DMS114 treated with DMSO at 0.1 percent for 48 hours (cell line): ENCODE data around the gene THEM5.

Source experiments
- DNase-seq: peaks from one replicate; lab custom pipeline; 2025; ENCODE audit not compliant: unreplicated experiment; lab: John Stamatoyannopoulos, UW

Gene THEM5

DNA sequence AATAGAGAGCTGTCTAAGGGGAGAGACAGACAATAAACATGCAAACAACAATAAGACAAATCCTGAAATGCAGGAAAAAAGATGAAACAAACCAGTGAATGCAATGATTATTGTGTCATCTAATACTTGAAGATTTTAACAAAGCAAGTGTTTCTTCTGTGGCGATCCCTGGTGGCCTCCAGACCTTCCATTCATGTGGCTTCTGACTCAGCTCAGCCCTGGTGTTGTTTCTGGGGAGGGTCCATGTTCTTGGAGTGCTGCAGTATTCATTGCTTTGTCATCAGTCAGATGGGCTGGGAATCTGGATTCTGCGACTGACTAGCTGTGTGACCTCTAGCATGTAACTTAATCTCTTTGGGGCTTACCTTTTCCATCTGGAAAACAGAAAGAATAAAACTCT, 12.4 kb downstream of the THEM5 start:
- DNase-seq = no peak

DNA sequence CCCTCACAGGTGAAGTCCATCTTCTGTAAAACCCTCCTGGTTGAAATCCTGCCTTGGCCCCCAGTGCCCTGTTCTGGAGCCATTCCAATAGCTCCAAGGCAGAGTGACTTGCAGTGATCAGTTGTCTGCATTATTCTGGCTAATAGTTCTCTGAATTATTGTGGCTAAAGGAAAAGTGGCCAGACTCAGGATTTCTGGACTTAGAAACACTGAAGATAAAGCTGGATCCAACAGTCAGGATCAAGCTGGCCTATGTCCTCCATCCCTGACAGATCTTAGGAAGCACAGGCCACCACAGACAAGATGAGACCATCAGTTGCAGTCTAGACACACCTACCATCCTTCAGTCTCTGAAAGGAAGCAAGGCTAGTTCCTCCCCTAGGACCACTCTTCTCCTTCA, 13.1 kb downstream of the THEM5 start:
- no peak for DNase-seq

DNA sequence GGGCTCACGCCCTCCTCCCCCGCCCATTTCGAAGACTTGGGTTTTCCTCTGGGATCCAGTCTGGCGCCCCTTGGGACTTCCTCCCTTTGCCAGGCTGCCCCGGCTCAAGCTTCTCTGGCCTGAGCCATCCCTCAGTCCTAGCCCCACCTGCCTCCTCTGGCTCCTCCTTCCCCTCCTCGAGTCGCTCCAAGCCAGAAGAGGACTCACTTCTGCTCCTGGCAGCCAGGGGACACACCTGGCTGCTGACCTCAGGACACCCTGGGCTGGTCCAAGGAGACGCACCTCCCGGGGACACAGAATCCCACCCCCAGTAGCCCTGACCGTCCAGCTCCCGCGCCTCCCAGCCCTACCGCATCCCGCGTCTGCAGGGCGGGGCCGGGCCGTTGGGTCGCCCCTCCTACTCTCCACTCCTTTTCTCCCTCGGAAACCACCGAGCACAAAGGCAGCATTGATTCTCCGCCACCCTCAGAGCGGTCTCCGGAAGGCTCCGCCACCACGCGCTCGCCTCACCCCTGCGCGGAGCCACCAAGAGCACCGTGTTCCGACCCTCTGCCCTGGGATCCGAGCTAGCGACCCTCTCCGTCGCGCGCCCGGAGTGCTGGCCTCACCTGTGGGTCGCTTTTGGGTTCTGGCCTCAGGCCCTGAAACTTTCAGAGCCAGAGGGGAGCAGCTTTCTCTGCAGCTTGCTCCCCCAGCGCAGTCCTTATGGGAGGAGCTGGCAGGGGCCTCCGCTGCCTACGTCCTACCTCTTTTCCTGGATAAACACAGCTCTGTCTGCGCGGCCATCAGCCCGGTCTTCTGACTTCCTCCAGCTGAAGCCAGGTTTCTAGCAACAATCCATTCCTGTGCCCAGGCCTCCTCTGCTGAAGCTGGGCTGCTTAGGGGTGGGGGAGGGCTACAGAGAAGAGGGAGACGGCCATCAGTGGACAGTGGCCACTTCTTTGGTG, 13.8 kb downstream of the THEM5 start, which contains the start of gene C2CD4D:
Gene C2CD4D (minus strand): TSS at position 364 of the 947 bp plus-strand sequence. CDS start 831 bp downstream, outside the sequence.
- DNase-seq = no peak

DNA sequence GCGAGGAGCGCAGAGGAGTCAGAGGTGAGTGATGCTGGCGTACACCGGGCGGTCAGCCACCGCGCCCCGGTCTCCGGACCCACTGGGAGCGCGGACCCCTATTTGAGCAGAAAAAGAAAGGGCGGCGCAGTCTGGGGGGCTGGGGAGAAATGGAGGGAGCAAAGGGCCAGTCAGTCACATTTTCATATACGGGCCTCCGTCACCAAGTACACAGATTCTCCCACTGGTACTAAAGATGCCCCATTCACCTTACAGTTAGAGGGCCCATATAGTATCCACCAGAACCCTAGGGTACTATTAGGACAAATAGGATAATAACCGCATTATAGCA, 14.5 kb downstream of the THEM5 start:
- DNase-seq = no peak

- DNase-seq = no peak
Measured at GRCh38 chr1:151838222-151839081, 15.1 kb downstream of the THEM5 start.

DNA sequence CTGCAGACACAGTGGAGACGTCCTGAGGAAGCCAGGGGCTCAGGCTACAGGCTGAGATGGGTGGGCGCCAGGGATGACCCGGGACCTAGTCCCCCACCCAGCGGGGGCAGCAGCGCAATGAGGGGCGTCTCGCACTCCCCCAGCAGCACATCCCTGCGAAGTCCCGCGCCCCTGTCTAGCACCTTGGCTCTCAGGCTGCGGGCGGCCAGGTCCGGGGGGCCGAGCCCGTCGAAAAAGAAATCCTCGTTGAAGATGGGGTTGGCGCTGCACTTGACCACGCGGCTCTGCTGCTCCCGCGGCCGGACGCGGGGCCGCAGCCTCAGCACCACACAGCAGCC, 15.7 kb downstream of the THEM5 start:
- DNase-seq = no peak

DNA sequence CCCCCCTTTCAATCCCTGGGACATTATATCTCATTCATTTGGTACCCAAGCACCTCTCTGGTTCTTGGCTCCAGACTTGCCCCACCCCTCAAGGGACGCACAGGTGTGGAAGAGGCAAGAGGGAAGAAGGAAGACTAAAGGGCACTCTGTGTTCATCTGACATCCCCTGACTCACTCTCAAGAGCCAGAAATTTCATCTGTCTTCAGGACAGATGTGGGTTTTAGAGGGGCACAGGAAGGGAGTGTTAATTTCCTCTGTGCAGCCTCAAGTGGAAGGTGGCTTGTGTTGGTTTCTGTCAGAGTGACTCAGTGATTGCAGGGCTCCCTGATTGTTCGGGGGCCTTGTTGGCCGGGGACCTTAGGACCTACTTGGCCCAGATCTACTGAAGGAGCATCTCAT, 16.3 kb downstream of the THEM5 start:
- no peak for DNase-seq

DNA sequence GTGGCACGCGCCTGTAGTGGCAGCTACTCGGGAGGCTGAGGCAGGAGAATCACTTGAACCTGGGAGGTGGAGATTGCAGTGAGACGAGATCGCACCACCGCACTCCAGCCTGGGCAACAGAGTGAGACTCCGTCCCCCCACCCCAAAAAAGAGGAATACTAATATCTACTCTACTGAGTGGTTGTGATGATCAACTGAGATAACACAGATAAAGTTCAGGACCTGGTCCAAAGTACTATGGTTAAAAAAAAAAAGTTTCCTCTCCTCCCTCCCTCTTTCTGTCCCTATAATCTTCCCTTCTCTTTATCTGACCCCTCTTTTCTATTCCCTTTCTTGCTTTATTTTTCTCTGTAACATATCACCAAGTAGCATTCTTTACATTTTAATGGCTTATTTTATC, 17.9 kb downstream of the THEM5 start:
- no peak for DNase-seq

DNA sequence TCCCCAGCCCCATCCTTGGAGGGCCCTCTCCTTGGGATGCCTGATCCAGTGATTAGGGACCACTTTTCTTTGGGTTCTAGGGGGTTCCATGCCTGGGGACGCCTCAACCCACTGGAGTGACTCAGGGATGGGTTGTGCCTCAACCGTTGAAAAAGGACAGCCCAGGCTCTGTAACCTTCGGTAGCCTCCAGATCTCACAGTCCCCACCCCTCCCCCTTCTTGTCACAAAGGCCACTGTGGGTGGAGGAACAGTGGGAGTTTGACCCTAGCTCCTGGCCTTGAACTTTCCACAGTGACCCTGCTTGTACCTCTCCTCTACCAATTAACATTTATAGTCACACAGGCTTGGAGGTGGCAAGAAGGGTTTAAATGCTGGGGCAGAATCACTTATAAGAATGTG, 19.3 kb downstream of the THEM5 start:
- DNase-seq = no peak

DNA sequence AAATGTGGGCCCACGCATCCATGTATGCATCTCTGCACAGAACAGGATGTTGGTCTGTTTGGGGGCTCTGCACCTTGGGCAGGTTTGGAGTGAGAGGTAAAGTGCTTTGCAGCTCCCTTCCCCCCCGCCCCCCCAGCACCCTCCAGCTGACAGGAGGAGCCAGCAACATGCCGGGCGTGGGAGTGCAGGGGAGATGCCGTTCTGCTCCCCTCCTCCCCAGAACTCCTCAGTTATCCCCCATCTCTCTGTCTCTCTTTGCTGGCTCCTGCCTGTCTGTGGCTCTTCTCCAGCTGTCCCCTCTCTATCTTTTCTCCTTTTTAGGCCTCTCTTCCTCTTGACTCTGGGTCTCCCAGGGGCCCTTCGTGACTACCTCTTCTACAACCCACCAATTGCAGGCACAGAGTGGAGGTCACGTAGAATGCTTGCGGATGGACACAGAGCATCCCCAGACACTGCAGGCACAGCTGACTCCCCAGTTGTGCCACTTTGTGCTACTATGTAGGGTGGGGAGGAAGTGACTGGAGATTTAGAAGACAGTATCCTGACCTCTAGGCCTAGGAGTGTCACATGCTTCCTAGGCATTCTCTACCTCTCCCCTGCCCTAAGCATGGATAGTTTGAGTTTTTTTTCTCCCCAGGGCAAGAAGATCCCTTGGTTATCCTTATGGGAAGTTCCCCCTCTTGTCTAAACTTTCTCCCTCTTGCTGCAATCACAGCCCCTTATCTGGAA, 20.2 kb downstream of the THEM5 start:
- DNase-seq = no peak

DNA sequence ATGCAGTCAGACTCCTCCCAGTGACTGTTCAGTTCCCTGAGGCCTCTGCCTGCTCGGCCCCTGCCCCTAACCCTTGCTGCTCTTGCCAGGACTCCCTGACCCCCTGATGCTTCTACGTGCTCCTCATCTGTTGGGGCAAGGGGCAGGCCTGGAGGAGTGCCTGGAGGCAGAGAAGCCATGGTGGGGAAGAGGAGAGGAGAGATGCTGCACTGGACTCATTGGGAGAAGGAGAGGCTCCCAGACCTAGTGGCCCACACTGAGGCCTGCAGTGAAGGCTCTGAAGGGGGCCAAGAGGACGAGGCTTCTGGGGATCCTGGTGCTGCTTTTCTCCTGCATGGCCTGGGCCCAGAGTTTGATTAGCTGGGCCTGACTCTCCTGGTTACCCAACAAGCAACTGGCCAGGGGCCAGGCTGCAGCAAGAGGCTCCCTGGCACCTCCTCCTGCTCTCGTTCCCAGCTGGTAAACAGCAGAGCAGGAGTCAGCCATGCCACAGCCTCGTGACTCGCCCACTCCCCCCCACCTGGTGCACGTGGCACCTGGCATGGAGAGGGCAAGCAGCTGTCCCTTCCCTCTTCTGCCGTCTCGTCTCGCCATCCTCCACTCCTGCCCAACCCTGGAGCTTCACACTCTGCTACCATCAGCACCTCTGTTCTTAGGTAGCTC, 21.1 kb downstream of the THEM5 start:
- no peak for DNase-seq

GRCh38 chr1:151831605-151832004, 21.9 kb downstream of the THEM5 start, which contains the start of gene RORC:
TSS of gene RORC (minus strand) at chr1:151831802. CDS start at chr1:151831764, 38 bp downstream.
- DNase-seq = no peak

DNA sequence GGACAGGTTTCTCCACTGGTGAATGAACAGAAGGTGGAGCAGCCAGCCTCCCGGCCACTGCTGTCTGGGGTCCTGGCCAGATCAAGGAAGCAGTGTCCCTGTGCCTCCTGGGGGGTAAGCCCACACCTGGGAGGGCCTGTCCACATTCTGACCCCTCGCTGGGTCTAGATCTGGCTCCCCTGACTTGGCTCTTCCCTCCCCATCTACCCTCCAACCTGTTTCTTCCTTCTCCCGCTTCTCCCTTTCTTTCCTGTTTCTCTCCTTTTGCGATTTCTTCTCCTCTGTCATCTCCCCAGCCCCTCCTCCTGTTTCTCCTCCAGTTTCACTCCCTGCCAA, 22.3 kb downstream of the THEM5 start:
- DNase-seq = no peak

GRCh38 chr1:151830055-151830454, 23.5 kb downstream of the THEM5 start:
- no peak for DNase-seq

DNA sequence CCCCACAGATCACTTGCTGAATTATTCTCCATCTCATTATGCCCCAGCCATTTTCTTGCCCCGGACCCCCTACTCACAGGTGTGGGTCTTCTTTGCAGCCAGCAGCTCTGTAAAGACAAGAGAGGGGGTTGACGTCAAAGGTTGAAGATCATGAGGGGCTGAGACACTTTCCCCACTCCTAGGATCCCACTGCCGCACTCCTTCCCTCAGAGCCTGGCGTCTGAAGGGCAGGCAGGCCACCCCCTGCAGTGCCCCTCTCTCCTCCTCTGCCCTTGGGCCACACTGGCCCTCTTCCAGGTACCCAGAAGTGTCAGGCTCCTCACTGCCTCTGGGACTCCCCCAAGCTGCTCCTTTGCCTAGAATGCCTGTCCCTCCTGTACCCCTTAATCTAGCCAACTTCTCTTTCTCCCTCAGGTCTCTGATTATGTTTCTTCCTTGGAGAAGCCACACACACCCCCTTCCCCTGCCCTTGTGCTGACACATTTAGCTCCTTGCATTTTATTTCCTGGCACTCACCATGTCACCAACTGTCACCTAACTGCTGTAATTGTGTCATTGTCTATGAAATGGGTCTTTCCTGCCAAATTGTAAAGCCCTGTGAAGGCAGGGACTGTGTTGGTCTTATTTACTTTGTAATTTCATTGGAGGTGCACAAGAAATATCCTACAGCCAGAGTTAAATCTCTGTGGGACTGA, 24.0 kb downstream of the THEM5 start:
- DNase-seq = no peak

DNA sequence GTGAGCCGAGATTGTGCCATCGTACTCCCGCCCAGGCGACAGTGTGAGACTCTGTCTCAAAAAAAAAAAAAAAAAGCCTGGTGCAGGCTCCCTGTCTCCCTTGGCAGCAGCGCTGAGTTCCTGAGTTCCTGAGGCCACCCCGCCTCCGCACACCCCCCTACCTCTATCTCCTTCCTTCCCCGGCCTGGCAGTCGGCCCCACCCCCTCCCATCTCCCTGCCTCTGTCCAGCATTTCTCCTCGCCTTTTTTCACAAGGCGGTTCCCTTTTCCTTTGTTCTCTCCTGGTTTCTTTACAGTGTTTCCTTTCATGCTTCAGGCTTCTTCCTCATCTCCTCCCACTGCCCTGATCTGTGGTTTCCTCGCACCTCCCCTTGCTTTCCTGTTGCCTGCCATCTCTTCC, 24.6 kb downstream of the THEM5 start:
- DNase-seq = no peak

DNA sequence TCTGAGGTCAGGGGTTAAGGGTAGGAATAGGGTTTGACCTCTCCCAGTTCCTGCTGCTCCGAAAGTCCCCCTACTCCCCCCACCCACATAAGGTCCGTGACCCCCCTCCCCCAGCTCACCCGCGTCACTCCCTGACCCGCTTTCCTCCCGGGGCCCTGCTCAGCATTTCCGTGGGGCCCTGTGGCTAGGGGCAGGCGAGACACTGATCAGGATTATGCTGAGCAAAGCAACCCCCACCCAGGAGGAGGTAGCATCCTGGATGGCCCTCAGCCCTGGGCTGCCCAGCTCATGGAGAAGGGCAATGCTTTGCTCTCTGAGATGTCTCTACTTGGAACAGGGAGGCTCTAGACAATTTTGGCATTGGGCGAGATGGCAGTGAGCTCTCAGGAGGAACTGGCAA, 25.7 kb downstream of the THEM5 start:
- no peak for DNase-seq

DNA sequence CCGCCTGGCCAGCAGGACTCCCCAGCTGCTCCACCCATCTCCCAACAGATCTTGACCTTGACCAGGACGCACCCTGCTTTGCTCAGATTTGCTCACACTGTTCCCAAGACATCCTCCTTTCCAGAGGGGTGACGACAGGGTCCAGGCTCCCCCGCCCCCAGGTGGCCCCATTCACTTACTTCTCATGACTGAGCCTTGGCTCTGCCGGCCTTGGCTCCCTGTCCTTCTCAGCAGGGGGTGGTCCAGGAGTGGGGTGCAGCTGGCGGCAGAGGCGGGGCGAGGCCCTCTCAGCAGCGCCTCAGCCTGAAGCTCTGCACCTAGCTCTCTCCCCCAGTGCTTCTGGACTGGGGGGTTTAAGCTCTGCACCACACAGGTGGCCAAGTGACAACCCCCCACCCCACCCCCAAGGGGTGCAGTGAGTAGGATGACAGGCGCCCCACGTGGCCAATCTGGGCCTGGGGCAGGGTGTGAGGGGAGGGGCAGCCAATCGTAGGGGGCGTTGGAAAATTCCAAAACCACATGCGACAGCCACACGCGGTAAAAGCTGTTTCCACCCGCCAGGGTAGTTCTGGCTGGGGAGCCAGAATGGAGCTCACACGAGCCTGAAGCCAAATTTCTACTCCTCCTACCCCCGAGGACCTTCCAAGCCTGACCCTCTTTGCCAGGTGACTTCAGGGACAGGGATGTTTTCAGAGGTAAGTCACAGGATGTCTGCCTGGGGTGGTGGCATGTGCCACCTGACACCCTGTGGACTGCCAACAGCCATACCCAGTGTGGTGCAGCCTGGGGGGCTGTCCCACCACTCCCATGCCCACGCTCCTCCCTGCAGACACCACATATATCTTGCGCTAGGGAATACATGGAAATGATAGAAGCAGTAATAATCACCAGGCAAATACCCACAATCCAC, 27.5 kb downstream of the THEM5 start:
- DNase-seq = no peak

GRCh38 chr1:151825204-151825603, 28.3 kb downstream of the THEM5 start:
- DNase-seq = no peak
